ENCODE results near the gene LACTB. TPM values are rescaled to one million over a fixed set of nuclear protein-coding genes. Genes with fewer than 3 reads are reported as not detected.

Gene LACTB
- total RNA-seq, 4 donors from 2014 or later: 35.4 to 41.1 (median 38.6) TPM

DNA sequence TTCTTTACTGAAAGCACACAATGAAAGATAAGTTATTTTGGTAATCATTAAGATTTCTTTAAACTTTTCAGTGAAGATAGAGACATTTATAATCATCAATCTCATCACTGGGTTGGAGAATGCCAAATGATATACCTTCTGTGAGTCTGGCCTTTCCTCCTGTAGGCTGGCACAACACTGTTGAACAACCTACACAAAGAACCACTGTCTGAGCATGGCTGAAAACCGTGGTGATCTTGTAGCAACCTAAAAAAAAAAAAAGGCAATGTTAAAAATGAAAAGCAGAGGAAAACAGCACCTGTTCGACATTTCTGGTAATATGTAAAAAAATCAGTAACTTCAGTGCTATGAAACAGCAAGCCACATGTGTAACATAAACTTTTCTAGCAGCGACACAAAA lies 33.8 kb downstream of the LACTB start:
- intact Hi-C loops (cut with DNase I; ENCODE audit: low total_unique reads) (loop anchor here (10.0 kb wide), 1 partner anchor 111 kb away; the partner anchor contains the start of gene TPM1), in situ Hi-C loops (cut with MboI; ENCODE audit: low sequenced_read_pairs in 4 of 4) (no loop called here)
- Histone ChIP-seq H3K4me1 (peaks cover 13 to 31% of the 10 kb centered on the region in 2 donors), H3K9me3 (no peaks in the 10 kb centered on the region), H3K27ac (peak overlapping the region in 3 of 4 donors; percentile 93 to 98 (median 95)), H3K36me3 (peaks cover 0 to 55% of the 10 kb centered on the region in 2 donors), H3K4me3 (peak overlapping the region in 2 of 4 donors; percentile 68 to 88), H3K27me3 (no peaks in the 10 kb centered on the region)
- no peak for TF ChIP-seq POLR2A (IDR thresholded peaks at IDR 0.05)
- TF ChIP-seq, protein P1, sequence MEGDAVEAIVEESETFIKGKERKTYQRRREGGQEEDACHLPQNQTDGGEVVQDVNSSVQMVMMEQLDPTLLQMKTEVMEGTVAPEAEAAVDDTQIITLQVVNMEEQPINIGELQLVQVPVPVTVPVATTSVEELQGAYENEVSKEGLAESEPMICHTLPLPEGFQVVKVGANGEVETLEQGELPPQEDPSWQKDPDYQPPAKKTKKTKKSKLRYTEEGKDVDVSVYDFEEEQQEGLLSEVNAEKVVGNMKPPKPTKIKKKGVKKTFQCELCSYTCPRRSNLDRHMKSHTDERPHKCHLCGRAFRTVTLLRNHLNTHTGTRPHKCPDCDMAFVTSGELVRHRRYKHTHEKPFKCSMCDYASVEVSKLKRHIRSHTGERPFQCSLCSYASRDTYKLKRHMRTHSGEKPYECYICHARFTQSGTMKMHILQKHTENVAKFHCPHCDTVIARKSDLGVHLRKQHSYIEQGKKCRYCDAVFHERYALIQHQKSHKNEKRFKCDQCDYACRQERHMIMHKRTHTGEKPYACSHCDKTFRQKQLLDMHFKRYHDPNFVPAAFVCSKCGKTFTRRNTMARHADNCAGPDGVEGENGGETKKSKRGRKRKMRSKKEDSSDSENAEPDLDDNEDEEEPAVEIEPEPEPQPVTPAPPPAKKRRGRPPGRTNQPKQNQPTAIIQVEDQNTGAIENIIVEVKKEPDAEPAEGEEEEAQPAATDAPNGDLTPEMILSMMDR (IDR thresholded peaks at IDR 0.05 in 4 of 5, conservative IDR thresholded peaks at IDR 0.05 in 1 of 5): no peak
- ATAC-seq (no peak), DNase-seq (no peak)

DNA sequence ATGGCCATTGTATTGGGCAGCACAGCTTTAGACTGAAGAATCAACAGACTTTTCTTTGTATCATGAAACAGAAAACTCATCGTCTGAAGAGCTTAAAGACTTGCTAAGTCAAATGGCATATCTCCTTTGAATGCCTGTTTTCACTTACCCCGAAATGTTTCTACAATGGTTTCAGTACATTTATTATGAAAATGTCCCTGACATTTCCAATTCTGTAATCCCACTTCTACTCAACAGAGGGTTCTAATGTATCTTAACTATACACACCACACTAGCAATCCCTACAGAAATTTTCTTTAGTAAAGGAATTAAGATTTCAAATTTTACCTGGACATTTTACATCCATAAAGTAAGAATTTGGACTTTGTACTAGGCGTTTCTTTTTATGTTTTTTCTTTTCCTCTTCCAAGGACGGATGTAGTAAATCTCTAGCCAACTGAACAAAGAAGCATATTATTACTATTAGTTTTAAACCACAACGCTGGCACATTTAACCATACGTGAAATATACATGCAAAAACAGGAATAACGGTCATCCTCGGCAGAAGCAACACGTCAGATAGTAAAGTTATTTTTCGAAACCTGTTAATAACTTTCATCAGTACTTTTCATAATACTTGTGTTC lies 34.5 kb downstream of the LACTB start:
- TF ChIP-seq, protein P1 (IDR thresholded peaks at IDR 0.05 in 4 of 5, conservative IDR thresholded peaks at IDR 0.05 in 1 of 5): no peak
- TF ChIP-seq POLR2A (IDR thresholded peaks at IDR 0.05): no peak
- in situ Hi-C loops (cut with MboI; ENCODE audit: low sequenced_read_pairs in 4 of 4): no loop called here

DNA sequence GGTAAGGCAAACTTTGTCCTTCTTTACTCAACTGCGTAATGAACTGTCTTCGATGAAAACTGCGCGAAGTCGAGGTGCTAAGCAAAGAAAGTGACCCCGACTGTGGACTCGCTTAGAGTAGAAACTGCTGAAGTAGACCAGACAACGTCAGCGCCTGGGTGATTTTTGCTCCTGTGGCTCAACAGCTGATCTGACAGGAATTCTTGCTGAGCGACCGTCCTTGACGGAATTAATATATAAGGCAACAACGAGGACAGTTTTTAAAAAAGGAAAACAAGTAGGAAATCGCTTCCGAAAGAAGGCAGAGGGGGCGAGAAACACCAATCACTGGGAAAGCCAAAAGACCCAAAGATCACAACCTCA lies 35.1 kb downstream of the LACTB start:
- ATAC-seq (peak; percentile 47 to 55), DNase-seq (peak; percentile 33)
- Histone ChIP-seq H3K9me3 (no peaks in the 10 kb centered on the region), H3K4me3 (peak overlapping the region; percentile 68 to 91 (median 89)), H3K36me3 (peaks cover 0 to 44% of the 10 kb centered on the region in 2 donors), H3K27me3 (no peaks in the 10 kb centered on the region), H3K4me1 (peaks cover 13 to 28% of the 10 kb centered on the region in 2 donors), H3K27ac (peak overlapping the region; percentile 86 to 98 (median 94))
- intact Hi-C loops (cut with DNase I; ENCODE audit: low total_unique reads) (loop anchor here (1.0 to 10.0 kb wide), 4 partner anchors 33 to 120 kb away; partner anchors contain the start of genes APH1B, RAB8B and TPM1), in situ Hi-C loops (cut with MboI; ENCODE audit: low sequenced_read_pairs in 4 of 4) (no loop called here)
- TF ChIP-seq, protein P1 (IDR thresholded peaks at IDR 0.05 in 4 of 5, conservative IDR thresholded peaks at IDR 0.05 in 1 of 5): no peak
- TF ChIP-seq POLR2A (IDR thresholded peaks at IDR 0.05): no peak

More for the DNA sequence above, 34.5 kb downstream of the LACTB start:
- Histone ChIP-seq H3K4me3 (peak overlapping the region; percentile 68 to 91 (median 89)), H3K36me3 (peaks cover 0 to 49% of the 10 kb centered on the region in 2 donors), H3K4me1 (peaks cover 13 to 28% of the 10 kb centered on the region in 2 donors), H3K27ac (peak overlapping the region; percentile 86 to 98 (median 94)), H3K27me3 (no peaks in the 10 kb centered on the region), H3K9me3 (no peaks in the 10 kb centered on the region)
- intact Hi-C loops (cut with DNase I; ENCODE audit: low total_unique reads): loop anchor here (2.0 to 10.0 kb wide), 2 partner anchors 111 to 121 kb away; partner anchors contain the start of genes APH1B and TPM1
- DNase-seq: no peak
- no peak for ATAC-seq

DNA sequence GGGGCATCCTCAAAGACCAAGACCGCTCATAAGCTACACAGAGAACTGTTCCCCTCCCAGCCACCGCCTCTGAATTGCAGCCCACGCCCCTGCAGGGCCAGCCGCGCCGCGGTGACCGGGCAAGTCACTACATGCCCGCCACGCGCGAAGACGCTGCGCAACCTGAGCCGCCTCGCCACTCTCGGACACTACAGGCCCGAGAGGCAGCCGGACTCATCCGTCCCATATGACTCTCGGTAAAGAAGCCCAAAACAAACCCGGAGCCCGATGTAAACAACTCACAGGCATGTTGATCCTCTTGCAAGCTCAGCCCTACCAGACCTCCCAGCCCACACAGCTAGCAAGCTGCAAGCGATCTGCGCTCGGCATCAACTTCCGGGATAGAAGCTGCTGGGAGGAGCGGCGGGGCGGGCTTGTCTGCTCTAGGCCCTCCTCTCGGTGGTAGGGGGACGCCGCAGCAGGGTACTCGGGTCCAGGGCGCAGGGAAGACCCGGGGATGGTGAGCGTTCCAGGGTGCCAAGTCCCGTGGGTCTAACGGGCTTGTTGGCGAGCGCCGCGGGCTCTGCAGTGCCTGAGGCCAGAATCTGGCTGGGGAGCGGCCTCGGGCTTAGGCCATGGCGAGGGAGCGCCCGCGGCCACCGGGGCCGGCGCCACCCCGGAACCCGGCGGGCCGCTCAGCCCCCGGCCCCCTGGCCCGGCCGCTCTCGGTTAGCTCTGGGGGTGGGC lies 35.6 kb downstream of the LACTB start, which contains the start of gene RPS27L:
TSS of gene RPS27L (minus strand) at position 360 of the 726 bp plus-strand sequence. CDS start at position 288, 72 bp downstream.
- DNase-seq: peak; percentile 89
- Histone ChIP-seq H3K27ac (peak within 1 kb of the TSS; percentile 86 to 98 (median 94)), H3K36me3 (peaks cover 0 to 38% of the 10 kb centered on the region in 2 donors), H3K27me3 (no peaks in the 10 kb centered on the region), H3K9me3 (no peaks in the 10 kb centered on the region), H3K4me3 (peak within 1 kb of the TSS; percentile 68 to 91 (median 89)), H3K4me1 (peaks cover 13 to 28% of the 10 kb centered on the region in 2 donors)
- intact Hi-C loops (cut with DNase I; ENCODE audit: low total_unique reads) (loop anchor here (1.0 to 10.0 kb wide), 4 partner anchors 32 to 120 kb away; partner anchors contain the start of genes APH1B, RAB8B and TPM1), in situ Hi-C loops (cut with MboI; ENCODE audit: low sequenced_read_pairs in 4 of 4) (no loop called here)
- ATAC-seq: peak; percentile 92 to 93
- TF ChIP-seq, protein P1 (IDR thresholded peaks at IDR 0.05 in 4 of 5, conservative IDR thresholded peaks at IDR 0.05 in 1 of 5): no peak
- peak; percentile 84 to 87 for TF ChIP-seq POLR2A (IDR thresholded peaks at IDR 0.05)
